Measurements from ENCODE around the gene TENT4B.

- TF ChIP-seq, protein P1, sequence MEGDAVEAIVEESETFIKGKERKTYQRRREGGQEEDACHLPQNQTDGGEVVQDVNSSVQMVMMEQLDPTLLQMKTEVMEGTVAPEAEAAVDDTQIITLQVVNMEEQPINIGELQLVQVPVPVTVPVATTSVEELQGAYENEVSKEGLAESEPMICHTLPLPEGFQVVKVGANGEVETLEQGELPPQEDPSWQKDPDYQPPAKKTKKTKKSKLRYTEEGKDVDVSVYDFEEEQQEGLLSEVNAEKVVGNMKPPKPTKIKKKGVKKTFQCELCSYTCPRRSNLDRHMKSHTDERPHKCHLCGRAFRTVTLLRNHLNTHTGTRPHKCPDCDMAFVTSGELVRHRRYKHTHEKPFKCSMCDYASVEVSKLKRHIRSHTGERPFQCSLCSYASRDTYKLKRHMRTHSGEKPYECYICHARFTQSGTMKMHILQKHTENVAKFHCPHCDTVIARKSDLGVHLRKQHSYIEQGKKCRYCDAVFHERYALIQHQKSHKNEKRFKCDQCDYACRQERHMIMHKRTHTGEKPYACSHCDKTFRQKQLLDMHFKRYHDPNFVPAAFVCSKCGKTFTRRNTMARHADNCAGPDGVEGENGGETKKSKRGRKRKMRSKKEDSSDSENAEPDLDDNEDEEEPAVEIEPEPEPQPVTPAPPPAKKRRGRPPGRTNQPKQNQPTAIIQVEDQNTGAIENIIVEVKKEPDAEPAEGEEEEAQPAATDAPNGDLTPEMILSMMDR (IDR thresholded peaks at IDR 0.05; ENCODE audit: low read depth, low read length, poor library complexity, severe bottlenecking): no peak
- no peak for TF ChIP-seq EZH2phosphoT487 (IDR thresholded peaks at IDR 0.05; ENCODE audit: borderline replicate concordance, low read length)
Observed at GRCh38 chr16:50276801-50277555, 123.9 kb downstream of the TENT4B start.
